Measurements from ENCODE around the gene CTBP1.

The CTBP1 gene

GRCh38 chr4:1208266-1208961 lies 40.5 kb downstream of the CTBP1 start:
- no peak for DNase-seq

GRCh38 chr4:1207603-1208265 lies 41.2 kb downstream of the CTBP1 start:
- no peak for DNase-seq

- DNase-seq = no peak
Observed at GRCh38 chr4:1207157-1207470, 41.8 kb downstream of the CTBP1 start.

- no peak for DNase-seq
Observed at GRCh38 chr4:1206299-1207156, 42.4 kb downstream of the CTBP1 start.

GRCh38 chr4:1205586-1206298 lies 43.2 kb downstream of the CTBP1 start:
- DNase-seq = no peak

- no peak for DNase-seq
Observed at GRCh38 chr4:1204828-1205585, 43.9 kb downstream of the CTBP1 start.

GRCh38 chr4:1204286-1204827 lies 44.6 kb downstream of the CTBP1 start:
- no peak for DNase-seq

- DNase-seq = no peak
Observed at GRCh38 chr4:1203026-1203616, 45.8 kb downstream of the CTBP1 start.

- DNase-seq = no peak
Observed at GRCh38 chr4:1202526-1203011, 46.4 kb downstream of the CTBP1 start.

- peak; percentile 64 to 70 for DNase-seq
Observed at GRCh38 chr4:1201851-1202525, 46.9 kb downstream of the CTBP1 start.

GRCh38 chr4:1200425-1201035 lies 48.4 kb downstream of the CTBP1 start:
- DNase-seq = no peak

GRCh38 chr4:1199556-1200331 lies 49.2 kb downstream of the CTBP1 start:
- no peak for DNase-seq

GRCh38 chr4:1198098-1198844 lies 50.7 kb downstream of the CTBP1 start:
- DNase-seq = no peak

GRCh38 chr4:1196421-1197183 lies 52.3 kb downstream of the CTBP1 start:
- no peak for DNase-seq

- no peak for DNase-seq
Observed at GRCh38 chr4:1195891-1196401, 53.0 kb downstream of the CTBP1 start.

GRCh38 chr4:1195109-1195671 lies 53.7 kb downstream of the CTBP1 start:
- no peak for DNase-seq

Data from stimulated activated CD4-positive, alpha-beta T cell treated with anti-CD3 and anti-CD28 coated beads, Interleukin-2, amount 100 ng/mL, for 48 hours (primary cell).